GM19455 (cell line): ENCODE measurements around the gene ZNF740.

Experiments
- ATAC-seq: cut with Tn5 transposase; IDR thresholded peaks from one replicate; pipeline ENCODE4 v1.9.1; 2021; ENCODE audit not compliant: unreplicated experiment

Gene ZNF740

DNA sequence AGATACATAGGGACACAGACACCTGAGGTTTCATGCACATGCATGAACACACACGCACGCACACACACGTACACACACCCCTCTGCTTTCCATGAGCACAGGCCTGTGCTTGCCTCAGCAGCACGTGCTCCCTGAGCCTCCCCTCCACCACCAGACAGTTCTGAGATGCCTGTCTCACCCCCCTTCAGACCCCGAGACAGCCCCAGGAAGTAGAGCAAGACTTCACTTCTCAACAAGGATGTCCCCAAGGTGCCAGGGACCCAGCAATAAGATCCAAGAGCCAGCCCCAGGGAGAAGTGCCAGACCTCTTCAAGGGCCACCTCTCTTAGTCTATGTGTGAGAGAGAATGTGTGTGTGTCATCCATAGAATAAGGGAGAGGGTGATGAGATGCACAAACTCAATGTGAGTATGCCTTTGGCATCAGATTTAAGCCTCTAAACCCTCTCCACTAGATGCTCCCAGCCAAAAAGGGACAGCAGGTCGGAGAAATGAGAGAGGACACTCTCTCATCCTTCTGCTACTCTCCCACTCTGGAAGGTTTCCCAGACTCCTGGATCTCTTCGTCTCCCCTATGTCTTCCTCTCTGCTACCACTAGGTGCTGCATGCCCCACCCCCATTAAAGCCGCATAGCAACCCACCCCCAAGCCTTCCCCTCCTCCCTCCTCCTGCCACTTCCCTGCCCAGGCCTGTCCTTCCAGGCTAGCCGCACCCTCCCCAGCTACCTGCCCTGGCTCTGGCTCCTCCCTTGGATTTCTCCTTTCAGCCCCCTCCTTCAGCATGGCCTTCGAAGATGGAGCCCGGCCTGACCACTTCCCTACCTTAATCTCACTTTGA, 43.8 kb downstream of the ZNF740 start:
- no peak for ATAC-seq

DNA sequence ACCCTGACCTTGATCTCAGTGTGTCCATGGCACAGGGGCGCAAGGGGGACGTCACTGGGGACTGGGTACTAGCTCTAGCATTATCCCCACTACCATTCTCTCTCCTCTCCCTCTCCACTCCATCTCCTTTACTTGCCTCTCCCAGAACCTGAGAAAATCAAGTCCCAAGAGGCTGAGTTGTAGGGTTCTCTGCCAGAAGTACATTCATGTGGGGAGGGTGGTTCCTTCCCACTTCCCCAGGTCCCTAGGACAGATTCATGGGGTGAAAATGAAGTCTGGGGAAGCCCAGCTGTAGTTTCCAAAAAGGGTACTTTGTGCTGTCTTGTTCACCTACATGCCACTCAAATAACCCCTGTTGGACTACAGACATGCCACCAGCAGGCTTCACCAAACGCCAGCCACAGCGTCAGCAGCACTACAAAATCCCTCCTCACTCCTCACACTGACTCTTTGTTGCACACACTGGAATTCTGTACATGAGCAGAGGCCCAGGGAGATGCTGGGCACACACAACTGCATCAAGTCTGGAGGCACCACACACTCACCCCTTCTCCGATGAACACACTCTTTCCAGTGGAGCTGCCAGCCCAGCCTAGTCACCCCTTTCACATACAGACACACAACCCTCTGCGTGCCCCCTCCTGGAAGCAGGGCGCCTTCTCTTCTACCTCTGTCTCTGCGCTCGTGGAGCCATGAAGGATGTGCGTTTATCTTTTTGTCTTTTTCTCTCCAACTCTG, 44.5 kb downstream of the ZNF740 start:
- ATAC-seq, result no peak

DNA sequence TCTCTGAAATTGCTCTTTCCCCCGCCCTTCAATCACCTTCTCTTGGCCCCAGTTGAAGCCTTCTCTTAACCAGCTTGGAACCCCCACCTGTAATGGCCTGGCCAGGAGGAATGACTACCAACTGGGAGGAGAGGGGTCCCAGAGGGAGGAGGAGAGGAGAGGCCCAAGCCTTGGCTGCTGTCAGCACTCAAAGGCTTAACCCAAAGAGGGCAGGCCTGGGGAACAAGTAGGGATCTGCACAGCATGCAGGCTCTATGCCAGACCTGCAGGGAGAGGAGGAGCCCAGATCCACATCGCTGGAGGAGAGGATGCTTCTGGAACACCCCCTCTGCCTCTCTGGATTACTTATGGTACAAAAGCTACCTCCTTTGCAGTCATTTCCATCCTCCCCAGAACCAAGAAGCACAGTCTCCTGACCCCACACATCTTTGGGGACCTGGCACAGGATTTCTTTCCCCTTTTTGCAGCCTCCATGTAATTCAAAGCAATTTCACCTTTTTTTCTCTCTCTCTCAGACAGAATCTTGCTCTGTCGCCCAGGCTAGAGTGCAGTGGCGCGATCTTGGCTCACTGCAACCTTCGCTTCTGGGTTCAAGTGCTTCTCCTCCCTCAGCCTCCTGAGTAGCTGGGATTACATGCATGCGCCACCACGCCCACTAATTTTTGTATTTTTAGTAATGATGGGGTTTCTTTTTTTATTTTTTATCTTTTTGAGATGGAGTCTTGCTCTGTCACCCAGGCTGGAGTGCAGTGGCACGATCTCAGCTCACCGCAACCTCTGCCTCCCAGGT, 45.3 kb downstream of the ZNF740 start:
- no peak for ATAC-seq

DNA sequence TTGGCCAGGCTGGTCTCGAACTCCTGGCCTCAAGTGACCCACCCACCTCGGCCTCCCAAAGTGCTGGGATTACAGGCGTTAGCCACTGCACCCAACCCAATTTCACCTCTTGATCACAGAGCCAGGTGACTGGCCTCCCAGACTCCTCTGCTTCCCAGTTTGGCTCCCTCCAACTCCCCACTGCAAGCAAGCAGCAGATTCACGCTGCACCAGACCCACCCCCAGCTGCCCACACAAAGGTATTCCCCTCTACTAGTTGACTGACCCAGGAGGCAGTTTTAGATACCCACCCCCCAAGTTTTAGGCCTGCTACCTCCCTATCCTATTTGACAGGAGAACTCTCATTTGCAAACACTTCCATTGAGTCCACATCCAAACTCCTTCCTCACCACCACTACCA, 46.3 kb downstream of the ZNF740 start:
- no peak for ATAC-seq

DNA sequence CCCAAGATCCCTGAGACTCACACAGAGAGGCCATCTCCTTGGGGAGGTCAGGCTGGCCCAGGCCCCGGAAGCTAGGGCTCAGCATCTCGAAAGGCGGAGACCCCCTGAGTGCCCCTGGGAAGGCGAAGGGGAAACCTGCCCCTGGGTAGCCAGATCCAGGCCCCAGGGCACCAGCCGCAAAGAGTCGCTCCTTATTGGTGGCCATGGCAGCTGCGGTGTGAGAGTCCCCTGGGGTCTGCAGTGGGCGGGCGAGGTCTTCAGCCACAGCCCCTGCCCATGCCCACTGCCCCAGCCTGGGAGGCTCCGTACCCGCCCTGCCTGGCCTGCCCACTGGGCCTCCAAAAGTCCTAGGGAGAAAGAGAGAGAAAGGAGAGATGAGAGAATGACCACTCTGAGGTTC, 46.8 kb downstream of the ZNF740 start:
- ATAC-seq, result no peak

DNA sequence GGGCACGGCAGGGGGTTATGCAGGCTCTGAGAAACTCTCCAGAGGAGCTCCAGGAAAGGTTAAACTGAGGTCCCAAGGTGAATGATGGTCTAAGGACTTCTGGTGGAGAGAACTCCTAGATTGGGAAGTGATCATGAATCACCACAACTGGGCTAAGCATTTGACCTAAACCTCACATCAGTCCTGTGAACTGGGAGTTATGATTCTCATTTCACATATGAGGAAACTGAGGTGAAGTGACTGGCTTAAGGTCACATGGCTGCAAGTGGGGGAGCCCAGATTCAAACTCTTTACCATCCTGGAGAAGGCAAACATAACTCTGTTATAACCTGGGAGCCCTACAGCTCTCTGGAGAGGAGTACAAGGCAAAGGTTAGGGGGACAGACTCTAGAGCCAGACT, 47.3 kb downstream of the ZNF740 start:
- no peak for ATAC-seq

DNA sequence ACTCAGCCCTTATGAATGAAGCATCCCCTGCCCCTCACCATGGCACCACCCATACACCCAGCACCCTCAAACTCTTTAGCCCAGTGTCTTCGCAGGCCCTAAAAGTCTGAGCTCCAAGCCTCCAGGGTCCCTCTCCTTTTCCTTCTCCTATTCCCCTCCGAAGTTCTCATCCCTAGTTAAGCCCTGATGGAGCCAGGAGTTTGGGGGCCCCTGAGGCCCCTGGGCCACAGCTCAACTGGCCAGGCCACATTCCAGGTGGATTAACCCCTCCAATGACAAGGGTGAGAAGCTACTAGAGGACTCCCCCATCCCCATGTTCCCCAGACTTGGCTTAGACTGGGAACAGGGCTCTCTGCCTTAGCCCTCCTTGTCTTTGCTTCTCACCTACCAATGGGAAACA, 48.9 kb downstream of the ZNF740 start:
- ATAC-seq, result no peak

DNA sequence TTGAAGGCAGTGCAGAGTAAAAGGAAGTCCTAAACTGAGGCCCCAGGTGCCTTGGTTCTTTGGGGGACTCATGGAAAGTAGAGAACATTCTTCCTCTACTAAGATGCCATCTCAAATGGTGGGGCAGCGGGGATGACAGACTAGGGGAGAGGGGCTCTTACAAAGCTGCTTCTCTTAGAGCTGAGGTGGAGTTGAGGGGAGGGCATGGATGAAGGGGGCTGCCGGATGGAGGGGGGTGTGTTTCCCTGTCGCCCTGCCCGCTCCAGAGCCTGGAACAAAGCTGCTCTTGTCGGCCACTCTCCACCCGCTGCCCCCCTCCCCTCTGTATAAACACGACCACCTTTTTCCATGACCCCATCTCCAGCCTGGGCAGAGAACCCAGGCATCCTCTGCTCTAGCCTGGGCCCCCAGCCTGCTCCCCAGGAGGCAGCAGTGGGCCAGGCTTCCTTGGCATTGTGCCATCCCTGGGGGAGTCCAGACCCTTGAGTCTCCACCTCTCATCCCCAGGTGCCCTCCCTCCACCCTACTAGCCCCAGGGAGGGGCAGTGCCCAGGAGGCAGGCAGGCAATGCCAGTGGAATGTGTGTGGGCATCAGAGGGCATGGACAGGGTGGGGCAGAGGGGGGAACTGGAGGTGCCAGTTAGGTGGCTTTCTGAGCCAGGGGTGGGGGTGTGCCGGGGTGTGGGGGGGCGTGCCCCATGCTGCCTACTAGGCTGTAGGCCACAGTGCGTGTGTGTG, 49.8 kb downstream of the ZNF740 start:
- no peak for ATAC-seq

DNA sequence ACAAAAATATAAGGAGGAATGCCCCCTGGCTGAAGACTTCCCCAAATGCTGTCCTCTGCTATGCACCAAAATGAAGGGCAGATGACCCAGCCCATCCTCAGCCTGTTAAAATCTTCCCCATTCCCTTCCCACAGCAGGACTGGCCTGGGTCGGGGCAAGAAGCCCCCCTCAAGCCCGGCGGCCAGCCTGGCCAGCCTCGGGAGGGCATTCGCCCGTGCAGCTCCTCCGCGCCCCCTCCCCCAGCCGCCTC, 51.1 kb downstream of the ZNF740 start:
- ATAC-seq, result no peak

DNA sequence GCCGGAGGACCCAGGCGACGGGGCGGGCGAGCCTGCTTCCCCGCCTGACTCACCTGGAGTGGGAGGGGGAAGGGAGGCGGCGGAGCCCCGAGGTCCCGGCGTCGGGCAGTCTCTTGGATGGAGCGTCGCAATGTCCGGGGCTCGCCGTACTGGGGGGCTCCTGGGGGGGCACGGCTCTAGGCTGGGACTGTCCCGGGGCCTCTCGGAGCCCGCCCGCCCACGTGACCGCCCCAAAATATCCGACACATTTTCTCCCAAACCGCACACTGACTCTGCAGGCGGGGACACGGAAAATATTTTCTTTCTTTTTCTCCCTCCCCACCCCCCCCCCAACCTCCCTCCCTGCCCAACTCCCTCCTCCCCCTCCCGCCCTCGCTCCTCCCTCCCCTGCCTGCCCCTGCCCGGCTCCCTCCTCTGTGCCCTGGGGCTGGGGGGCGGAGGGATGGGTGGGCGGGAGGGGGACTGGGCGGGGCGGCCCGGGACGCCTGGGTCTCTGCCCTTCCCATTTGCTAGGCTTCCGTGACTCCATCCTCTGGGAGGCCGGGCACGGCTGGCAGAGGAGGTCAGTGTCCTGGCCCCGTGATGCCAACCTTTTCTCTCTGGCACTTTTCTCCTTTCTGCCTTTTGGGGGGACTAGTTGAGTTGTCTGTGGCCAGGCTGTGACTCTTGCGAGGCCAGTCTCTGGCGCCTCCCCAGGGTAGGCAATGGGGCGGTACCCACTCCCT, 51.6 kb downstream of the ZNF740 start, which contains the start of gene RARG:
RARG (minus strand) TSS at position 289 of the 725 bp plus-strand sequence. CDS start 4,664 bp downstream, outside the sequence.
- no peak for ATAC-seq

DNA sequence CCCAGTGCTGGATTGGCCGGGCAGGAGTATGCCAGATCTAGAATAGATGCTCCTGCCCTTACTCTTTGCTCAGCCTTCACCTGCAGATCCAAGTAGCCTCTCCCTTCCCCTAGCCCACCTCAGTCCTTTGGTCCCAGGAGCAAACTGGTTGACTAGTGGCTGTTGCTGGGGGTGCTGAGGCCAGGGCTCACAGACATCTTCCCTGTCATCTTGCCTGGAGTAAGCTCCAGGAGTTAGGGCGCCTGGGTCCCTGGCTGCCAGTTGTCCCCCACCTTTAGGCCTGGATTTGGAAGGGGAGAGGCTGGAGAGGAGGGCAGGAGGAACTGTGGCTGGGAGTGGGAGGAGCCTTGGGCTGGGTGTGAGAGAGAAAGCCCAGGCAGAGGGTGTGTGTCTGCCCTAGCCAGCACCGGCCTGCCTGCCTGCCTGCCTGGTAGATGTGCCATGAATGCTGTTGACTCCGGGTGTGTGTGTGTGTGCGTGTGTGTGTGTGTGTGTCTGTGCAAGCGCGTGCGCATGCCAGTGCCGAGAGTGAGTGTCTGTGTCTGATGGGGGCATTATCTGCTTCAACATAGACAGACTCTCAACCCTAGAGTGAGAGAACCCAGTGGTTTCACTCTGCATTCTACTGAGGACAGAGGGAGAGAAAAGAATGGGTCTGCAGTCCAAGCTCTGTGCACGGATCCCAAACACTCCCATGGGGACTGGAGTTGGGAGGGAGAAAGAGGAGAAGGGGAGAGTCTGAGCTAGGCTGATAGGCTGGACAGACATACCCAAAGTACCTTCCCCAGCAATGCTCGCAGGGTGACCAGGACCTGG, 52.3 kb downstream of the ZNF740 start:
- no peak for ATAC-seq

DNA sequence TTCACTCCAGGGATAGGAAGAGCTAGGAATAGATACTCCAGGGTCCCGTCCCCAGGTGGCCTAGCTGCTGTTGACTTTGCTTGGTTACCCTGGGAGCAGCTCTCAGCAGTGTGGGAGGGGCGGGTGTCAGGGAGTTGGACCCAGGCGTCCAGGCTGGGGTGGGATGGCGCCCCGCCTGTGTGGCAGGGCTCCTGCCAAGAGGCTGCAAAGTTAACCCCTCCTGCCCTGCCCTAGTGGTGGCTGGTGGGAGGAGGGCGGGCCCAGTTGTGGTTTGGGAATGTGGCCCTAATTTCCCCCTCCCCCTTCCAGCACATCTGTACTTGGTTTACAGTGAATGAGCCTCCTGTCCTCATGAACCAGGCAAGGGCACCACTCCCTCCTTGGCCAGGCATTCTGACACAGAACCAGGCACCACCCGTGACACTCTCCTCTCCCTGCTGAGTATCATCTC, 53.2 kb downstream of the ZNF740 start:
- ATAC-seq, result no peak

DNA sequence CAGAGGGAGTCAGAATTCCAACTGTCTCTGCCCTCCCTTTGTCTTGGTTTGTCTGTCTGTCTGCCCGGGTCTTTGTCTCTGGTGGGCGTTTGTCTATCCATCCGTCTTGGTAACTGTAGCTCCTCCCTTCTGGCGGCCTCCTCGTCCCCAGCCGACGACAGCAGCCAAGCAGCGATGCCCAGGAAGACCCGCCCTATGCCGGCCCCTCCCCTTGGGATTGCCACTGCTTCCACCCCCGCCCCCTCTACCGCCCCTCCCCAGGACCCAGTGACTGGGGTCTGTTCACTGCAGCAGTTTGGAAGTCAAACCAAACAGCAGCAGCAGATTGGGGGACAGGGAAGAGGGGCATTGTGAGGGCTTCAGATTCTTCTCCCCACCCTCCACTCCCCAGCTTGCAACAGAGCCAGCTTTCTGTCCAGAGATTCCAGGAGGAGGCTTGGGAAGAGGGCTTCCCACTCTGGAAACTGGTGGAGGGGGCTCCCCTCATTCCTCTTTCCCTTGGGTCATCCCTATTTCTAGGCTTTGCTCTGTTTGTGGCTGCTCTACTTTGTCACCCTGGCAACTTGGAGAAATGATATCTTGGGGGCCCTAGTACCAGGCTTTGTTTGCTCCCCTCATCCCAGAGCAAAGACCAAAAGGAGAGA, 53.9 kb downstream of the ZNF740 start:
- ATAC-seq, result no peak

DNA sequence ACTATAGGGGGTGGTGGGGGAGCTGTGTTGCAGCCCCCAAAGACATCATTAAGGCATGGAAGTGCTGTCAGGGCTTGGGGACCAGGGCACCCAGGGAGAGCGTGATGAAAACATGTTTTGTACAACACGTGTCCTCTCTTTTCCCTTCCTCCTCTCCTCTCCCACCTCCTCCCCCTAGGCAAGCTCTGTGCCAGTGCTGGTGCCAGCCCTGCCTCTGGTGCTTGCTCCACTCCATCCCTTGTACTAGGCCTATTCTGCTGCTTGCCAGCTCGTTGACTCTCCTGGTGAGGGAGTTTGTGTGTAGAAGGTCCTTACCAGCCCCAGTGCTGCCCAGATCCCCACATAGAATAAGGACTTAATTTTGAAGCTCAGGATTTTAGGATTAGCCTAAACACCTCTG, 54.6 kb downstream of the ZNF740 start:
- ATAC-seq, result no peak

DNA sequence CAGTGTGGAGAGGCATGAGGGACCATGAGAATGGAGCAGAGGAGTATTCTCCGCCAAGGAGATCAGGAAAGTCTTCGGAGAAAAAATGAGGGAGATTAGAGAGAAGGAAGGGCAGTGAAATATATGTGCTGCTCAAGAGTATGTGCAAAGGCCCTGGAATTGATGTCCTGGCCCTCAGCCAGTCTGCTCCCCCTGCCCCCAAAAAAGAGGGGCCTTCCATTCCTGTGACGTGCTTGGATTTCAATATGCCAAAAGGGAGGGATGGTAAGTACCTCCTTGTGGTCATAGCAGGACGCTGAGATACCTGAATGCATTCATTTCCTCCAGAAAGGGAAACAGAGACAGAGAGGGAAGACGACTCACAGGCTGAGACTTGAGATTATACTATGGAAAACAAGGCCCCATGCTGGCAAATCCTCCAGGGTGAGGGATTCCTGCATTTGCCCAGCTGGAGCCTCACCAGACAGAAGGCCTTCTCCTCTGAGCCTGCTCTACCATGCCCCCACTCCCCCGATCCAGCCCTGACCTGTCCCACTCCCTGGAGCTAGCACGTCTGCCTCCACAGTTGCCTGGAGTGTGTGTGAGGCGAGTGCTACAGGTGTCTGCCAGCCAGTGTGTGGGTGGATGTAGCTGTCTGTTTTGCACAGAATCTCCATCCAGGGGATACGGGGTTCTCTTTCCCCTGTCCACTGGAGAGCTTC, 55.4 kb downstream of the ZNF740 start:
- no peak for ATAC-seq

DNA sequence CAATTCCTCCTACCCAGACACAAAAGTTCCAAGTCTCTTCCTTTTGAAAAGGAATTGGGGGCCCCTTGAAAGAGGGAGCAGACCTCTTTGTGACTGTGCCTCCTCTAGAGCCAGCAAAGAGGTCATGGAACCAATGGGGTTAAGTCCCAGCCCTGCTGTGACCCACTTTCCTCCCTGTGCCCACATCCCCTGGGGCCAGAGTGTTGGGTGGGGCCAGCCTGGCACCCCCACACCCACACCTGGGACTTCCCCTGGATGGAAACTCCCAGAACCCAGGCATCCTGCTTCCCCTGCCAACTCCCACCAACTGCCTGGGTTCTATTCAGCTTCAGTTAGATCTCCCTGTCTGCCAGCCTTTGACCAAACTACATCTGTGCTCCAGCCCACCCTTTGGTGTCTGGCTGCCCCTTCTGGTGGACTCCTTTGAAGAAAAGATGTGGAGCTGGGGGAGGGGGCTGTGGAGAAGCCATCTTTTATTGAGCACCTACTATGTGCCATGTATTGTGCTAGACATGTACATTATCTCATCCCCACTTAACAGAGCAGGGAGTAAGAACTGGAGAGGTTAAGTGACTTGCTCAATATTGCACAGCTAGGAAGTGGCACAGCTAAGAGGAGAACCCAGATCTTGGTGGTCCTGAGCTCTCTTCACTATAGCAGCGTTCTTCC, 56.1 kb downstream of the ZNF740 start:
- ATAC-seq, result no peak

DNA sequence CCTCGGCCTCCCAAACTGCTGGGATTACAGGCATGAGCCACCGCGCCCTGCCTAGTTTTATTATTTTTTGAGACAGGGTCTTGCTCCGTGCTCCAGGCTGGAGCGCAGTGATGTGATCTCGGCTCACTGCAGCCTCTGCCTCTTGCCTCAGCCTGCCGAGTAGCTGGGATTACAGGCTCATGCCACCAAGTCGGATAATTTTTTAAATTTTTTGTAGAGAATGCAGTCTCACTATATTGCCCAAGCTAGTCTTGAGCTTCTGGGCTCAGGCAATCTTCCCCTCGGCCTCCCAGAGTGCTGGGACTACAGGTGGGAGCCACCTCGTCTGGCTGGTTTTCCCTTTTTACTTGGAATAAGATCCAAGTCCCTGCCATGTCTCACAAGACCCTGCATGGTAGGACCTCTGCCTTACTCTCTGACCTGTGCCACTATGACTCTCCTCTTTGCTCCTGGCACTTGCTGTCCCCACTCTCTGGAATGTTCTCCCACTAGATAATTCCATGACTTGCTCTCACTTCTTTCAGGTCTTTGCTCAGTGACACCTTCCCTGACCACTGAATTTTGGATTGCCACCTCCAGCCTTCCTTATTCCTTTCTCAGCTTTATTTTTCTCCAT, 59.2 kb downstream of the ZNF740 start:
- ATAC-seq, result no peak
